Suprapubic skin (tissue), 4 donors: Measurements from ENCODE around the gene SIAH2. TPM values are rescaled to one million over a fixed set of nuclear protein-coding genes. Genes with fewer than 3 reads are reported as not detected.

Experiments used
- DNase-seq, 2 donors: peaks; one replicate each; pipeline ENCODE4 v3.0.0-alpha.2; 2019; ENCODE audit warnings: low spot score in 2 of 2
- H3K27ac ChIP-seq: fragments of 200-600 bp; sonication (generic); one replicate; pipeline ENCODE4 v1.5.1; 2019
- H3K27me3 ChIP-seq: fragments of 200-600 bp; sonication (generic); one replicate; pipeline ENCODE4 v1.5.1; 2019
- H3K36me3 ChIP-seq: fragments of 200-600 bp; sonication (generic); one replicate; pipeline ENCODE4 v1.5.1; 2019
- H3K4me1 ChIP-seq: fragments of 200-600 bp; sonication (generic); one replicate; pipeline ENCODE4 v1.5.1; 2019
- H3K4me3 ChIP-seq: fragments of 200-600 bp; sonication (generic); one replicate; pipeline ENCODE4 v1.5.1; 2019; ENCODE audit warnings: mild to moderate bottlenecking
- H3K9me3 ChIP-seq: fragments of 200-600 bp; sonication (generic); one replicate; pipeline ENCODE4 v1.5.1; 2019
- EP300 ChIP-seq: sonication (generic); formaldehyde crosslinking; IDR thresholded peaks from one replicate; pipeline ENCODE4 v1.6.1; 2017; ENCODE audit warnings: antibody characterized with exemption
- POLR2A ChIP-seq, 2 donors: fragments of 450-650 bp; IDR thresholded peaks; one replicate each; pipeline ENCODE4 v1.6.1; 2017; ENCODE audit warnings: antibody characterized with exemption in 2 of 2, mild to moderate bottlenecking in 2 of 2, moderate library complexity in 2 of 2
- POLR2AphosphoS5 ChIP-seq, 3 donors: sonication (generic); formaldehyde crosslinking; IDR thresholded peaks; one replicate each; pipeline ENCODE4 v1.6.1; 2017; ENCODE audit warnings: antibody characterized with exemption in 3 of 3
- WGBS: methylation state at CpG from one replicate; pipeline ENCODE4 v1.1.5; 2018; 5-methylcytosine and 5-hydroxymethylcytosine counted together
- total RNA-seq, 4 donors: library from RNA; depleted of rRNA; stranded (reverse); fragments of >200 nt; gene quantifications; one replicate each; pipeline ENCODE4 v1.1.0, GENCODE V29; 2016
- TF ChIP-seq, protein P1 (sequence below), 2 donors: fragments of 200-600 bp in 1 of 2; fragments of 450-650 bp in 1 of 2; sonication (generic) in 1 of 2; IDR thresholded peaks; one replicate each; pipeline ENCODE4 v1.5.1; 2016 to 2019; ENCODE audit warnings: antibody characterized with exemption in 2 of 2, mild to moderate bottlenecking in 1 of 2, moderate library complexity in 1 of 2

Gene SIAH2
- total RNA-seq, 4 donors from 2014 or later, result 49.5 to 95.7 (median 81.3) TPM

DNA sequence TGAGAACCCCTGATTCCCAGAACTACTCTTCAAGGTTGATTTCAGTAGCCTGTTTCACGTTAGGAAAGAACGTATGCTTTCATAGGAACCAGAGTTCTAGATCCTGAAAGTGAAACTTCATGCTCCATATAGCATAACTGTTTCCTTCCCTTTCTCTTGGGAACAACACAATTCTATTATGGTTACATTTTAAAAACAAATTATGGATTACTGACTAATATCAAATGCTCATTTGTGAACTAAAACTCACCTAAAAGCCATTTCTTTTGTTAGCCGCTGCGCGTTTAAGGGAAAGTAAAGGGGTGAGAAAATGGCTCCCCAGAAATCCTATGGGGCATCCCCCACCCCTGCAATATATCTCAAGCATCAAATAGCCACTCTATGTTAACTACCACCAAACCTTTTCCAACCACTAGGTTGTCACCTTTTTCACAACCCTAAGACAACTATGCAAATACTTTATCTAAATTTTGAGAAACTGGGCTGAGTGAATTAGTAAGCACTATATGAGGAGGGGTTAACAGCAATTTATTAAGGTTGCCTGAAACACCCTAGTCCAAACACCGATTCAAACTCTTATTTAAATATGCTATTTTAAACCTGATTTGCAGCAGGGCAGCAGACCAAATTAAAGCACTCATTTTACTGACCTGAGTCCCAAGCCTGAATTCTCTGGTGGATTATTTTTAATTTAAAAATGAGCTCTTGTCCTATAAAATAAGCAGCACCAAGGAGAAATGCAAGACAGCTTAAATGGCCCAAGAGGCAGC is 2.4 kb downstream of the SIAH2 start:
- Histone ChIP-seq H3K36me3 (peaks cover 3% of the 10 kb centered on the region), H3K27ac (peak overlapping the region; percentile 7), H3K9me3 (no peaks in the 10 kb centered on the region), H3K4me3 (peak overlapping the region; percentile 94), H3K4me1 (peaks cover 55% of the 10 kb centered on the region), H3K27me3 (no peaks in the 10 kb centered on the region)
- TF ChIP-seq, protein P1, sequence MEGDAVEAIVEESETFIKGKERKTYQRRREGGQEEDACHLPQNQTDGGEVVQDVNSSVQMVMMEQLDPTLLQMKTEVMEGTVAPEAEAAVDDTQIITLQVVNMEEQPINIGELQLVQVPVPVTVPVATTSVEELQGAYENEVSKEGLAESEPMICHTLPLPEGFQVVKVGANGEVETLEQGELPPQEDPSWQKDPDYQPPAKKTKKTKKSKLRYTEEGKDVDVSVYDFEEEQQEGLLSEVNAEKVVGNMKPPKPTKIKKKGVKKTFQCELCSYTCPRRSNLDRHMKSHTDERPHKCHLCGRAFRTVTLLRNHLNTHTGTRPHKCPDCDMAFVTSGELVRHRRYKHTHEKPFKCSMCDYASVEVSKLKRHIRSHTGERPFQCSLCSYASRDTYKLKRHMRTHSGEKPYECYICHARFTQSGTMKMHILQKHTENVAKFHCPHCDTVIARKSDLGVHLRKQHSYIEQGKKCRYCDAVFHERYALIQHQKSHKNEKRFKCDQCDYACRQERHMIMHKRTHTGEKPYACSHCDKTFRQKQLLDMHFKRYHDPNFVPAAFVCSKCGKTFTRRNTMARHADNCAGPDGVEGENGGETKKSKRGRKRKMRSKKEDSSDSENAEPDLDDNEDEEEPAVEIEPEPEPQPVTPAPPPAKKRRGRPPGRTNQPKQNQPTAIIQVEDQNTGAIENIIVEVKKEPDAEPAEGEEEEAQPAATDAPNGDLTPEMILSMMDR (IDR thresholded peaks at IDR 0.05), result no peak
- TF ChIP-seq EP300 (no peak), POLR2AphosphoS5 (IDR thresholded peaks at IDR 0.05) (no peak), POLR2A (IDR thresholded peaks at IDR 0.05) (no peak)
- no peak for DNase-seq
- WGBS, result 51% methylated on average over 6 of the region's 6 CpGs

DNA sequence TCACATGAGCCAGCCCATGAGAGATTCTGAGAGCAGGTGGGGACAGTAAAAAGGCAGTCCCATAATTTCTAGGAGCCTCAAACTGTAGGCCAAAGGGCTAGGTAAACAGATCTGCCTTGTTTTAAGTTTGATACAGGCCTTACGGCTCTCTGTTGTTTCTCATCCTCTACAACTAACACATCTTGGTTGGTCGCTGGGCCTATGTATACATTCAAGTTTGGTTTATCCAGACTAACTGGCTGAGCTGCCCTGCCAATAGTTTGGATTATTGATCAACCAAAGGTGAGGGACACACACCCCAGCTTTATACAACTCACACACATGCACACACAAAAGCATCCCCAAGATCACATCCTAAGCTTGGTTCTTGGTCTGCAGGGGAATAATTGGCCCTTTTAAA is 3.0 kb downstream of the SIAH2 start:
- Histone ChIP-seq H3K9me3 (no peaks in the 10 kb centered on the region), H3K4me1 (peaks cover 57% of the 10 kb centered on the region), H3K27ac (peak overlapping the region; percentile 7), H3K36me3 (peaks cover 3% of the 10 kb centered on the region), H3K27me3 (no peaks in the 10 kb centered on the region), H3K4me3 (peak overlapping the region; percentile 94)
- 63% methylated on average over 2 of the region's 2 CpGs for WGBS
- TF ChIP-seq POLR2AphosphoS5 (IDR thresholded peaks at IDR 0.05) (no peak), POLR2A (IDR thresholded peaks at IDR 0.05) (no peak), EP300 (no peak)
- TF ChIP-seq, protein P1 (IDR thresholded peaks at IDR 0.05), result no peak
- no peak for DNase-seq

DNA sequence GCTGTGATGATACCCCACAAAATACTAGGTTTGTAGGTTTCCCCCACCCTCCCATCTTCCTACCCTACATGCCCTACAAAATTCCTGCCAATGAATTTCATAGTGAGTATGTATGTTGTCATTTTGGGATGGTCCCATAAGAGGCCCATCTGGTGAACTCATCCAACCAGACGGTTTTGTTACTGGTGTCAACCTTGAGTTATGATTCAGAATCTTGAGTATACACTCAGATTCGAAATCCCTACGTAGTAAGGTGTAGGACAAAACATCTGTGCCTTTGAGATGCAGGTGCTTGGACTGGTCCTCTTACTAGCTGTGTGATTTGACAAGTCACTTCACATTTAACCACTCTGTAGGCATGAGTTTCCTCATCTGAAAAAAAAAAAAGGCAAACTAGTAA is 3.6 kb downstream of the SIAH2 start:
- H3K27me3 ChIP-seq, result no peaks in the 10 kb centered on the region
- WGBS, result 66% methylated on average over 3 of the region's 3 CpGs
- peak overlapping the region; percentile 94 for H3K4me3 ChIP-seq
- H3K4me1 ChIP-seq, result peaks cover 59% of the 10 kb centered on the region
- H3K9me3 ChIP-seq, result no peaks in the 10 kb centered on the region
- no peak for DNase-seq
- H3K27ac ChIP-seq, result peak overlapping the region; percentile 7
- peaks cover 3% of the 10 kb centered on the region for H3K36me3 ChIP-seq
- TF ChIP-seq POLR2AphosphoS5 (IDR thresholded peaks at IDR 0.05) (no peak), EP300 (no peak), POLR2A (IDR thresholded peaks at IDR 0.05) (no peak)
- TF ChIP-seq, protein P1 (IDR thresholded peaks at IDR 0.05), result no peak

DNA sequence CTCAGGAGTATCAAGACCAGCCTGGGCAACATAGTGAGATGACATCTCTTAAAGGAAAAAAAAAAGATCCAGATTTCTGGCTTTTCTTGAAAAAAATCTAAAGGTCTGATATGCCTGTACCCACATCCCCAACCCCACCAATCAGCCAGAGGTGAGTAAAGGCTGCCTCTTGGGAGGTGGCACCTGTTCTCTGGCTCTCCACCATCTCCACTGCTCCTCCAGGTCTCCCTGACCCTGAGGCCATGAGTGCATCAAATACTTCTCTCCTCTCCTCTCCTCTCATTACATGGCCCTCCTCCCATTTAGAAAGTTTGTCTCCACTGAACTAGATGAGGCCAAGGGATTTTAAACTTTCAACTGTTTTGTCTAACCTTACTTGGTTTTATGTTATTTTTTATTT is 5.2 kb downstream of the SIAH2 start:
- Histone ChIP-seq H3K36me3 (peaks cover 3% of the 10 kb centered on the region), H3K4me1 (peaks cover 58% of the 10 kb centered on the region), H3K4me3 (no peak overlapping the region), H3K27me3 (no peaks in the 10 kb centered on the region), H3K9me3 (no peaks in the 10 kb centered on the region), H3K27ac (no peak overlapping the region)
- DNase-seq, result no peak
- TF ChIP-seq POLR2A (IDR thresholded peaks at IDR 0.05) (no peak), EP300 (no peak), POLR2AphosphoS5 (IDR thresholded peaks at IDR 0.05) (no peak)
- TF ChIP-seq, protein P1 (IDR thresholded peaks at IDR 0.05), result no peak

DNA sequence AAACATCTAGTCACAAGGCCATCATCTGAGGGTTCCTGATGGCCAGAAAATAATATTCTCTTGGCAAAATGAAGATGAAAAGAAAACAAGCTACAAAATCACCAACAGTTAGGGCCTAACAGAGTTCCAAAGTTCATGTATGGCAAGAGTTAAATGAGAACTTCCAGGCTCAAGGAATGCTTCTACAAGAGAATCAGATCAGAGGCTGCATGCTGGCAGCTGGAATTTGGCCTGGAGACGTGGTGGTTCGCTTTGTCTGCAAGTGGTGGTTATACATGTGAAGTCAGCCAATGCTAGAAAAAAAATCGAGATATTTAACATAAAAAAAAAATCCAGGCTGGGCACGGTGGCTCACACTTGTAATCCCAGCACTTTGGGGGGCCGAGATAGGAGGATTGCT is 5.6 kb downstream of the SIAH2 start:
- no peak for DNase-seq
- TF ChIP-seq POLR2AphosphoS5 (IDR thresholded peaks at IDR 0.05), result no peak
- TF ChIP-seq, protein P1 (IDR thresholded peaks at IDR 0.05), result no peak
- TF ChIP-seq EP300, result no peak
- TF ChIP-seq POLR2A (IDR thresholded peaks at IDR 0.05), result no peak
- WGBS, result 59% methylated on average over 5 of the region's 5 CpGs
- Histone ChIP-seq H3K27ac (no peak overlapping the region), H3K27me3 (no peaks in the 10 kb centered on the region), H3K4me3 (no peak overlapping the region), H3K36me3 (peaks cover 3% of the 10 kb centered on the region), H3K9me3 (no peaks in the 10 kb centered on the region), H3K4me1 (peaks cover 62% of the 10 kb centered on the region)
